Lung (tissue), 12 donors: ENCODE data around the gene MRTFA. TPM values are rescaled to one million over a fixed set of nuclear protein-coding genes. Genes with fewer than 3 reads are reported as not detected.

Experiments used
- ATAC-seq: fragments of 200-7000 bp; cut with Tn5 transposase; one replicate; pipeline ENCODE4 v1.9.1; 2020; ENCODE audit warnings: moderate number of reproducible peaks; ENCODE audit not compliant: insufficient read depth, low FRiP score
- DNase-seq, 3 donors: peaks; one replicate each; pipeline ENCODE4 v3.0.0-alpha.2; 2013 to 2017
- H3K27ac ChIP-seq, 2 donors: one replicate each; pipeline ENCODE4 v1.5.1; 2013; ENCODE audit warnings: mild to moderate bottlenecking in 2 of 2, moderate library complexity in 2 of 2, control low read depth in 1 of 2, inconsistent platforms in 1 of 2, low read depth in 1 of 2, low read length in 1 of 2
- H3K27me3 ChIP-seq, 3 donors: one replicate each; pipeline ENCODE4 v1.5.1; 2013; ENCODE audit warnings: low read length in 2 of 3; ENCODE audit not compliant: control insufficient read depth in 3 of 3, insufficient read depth in 3 of 3
- H3K36me3 ChIP-seq, 4 donors: one replicate each; pipeline ENCODE4 v1.5.1; 2013; ENCODE audit warnings: low read length in 4 of 4, mild to moderate bottlenecking in 1 of 4, moderate library complexity in 1 of 4; ENCODE audit not compliant: control insufficient read depth in 4 of 4, insufficient read depth in 4 of 4
- H3K4me1 ChIP-seq, 5 donors: one replicate each; pipeline ENCODE4 v1.5.1; 2013; ENCODE audit warnings: low read length in 5 of 5, mild to moderate bottlenecking in 2 of 5, moderate library complexity in 1 of 5; ENCODE audit not compliant: control insufficient read depth in 5 of 5, insufficient read depth in 5 of 5
- H3K4me3 ChIP-seq: one replicate; pipeline ENCODE4 v1.5.1; 2013; ENCODE audit warnings: mild to moderate bottlenecking, control low read depth, moderate library complexity
- H3K9ac ChIP-seq, 2 donors: one replicate each; pipeline ENCODE4 v1.5.1; 2013; ENCODE audit warnings: low read length in 2 of 2, control low read depth in 1 of 2; ENCODE audit not compliant: insufficient read depth in 1 of 2
- H3K9me3 ChIP-seq, 4 donors: one replicate each; pipeline ENCODE4 v1.5.1; 2013; ENCODE audit warnings: low read length in 3 of 4, mild to moderate bottlenecking in 1 of 4, moderate library complexity in 1 of 4; ENCODE audit not compliant: control insufficient read depth in 4 of 4, insufficient read depth in 3 of 4
- CTCF ChIP-seq: IDR thresholded peaks from 2 replicates; pipeline ENCODE4 v1.5.1; 2012; ENCODE audit warnings: mild to moderate bottlenecking; ENCODE audit errors: control extremely low read depth, extremely low read depth
- WGBS, 2 donors: extraction: QIAGEN DNeasy Blood & Tissue Kit; methylation state at CpG; one replicate each; pipeline ENCODE4 v1.1.7; 2013; 5-methylcytosine and 5-hydroxymethylcytosine counted together
- polyA plus RNA-seq, 2 donors: library from polyadenylated mRNA; stranded (reverse); fragments of 200-250 nt; gene quantifications; one replicate each; pipeline ENCODE4 v1.2.1, GENCODE V29; 2013
- total RNA-seq, 2 donors: library from RNA; depleted of rRNA in 1 of 2; stranded (reverse); fragments of >200 nt in 1 of 2; gene quantifications; one replicate each; pipeline ENCODE4 v1.2.1, GENCODE V29; 2014 to 2021
- donor health status: control.
- donor health status: control.
- donor health status: Bipolar disorder and iron deficiency.
- donor health status: healthy.
- donor health status: DM: yes; HTN: yes; CAD: no.

The MRTFA gene
- total and polyA plus RNA-seq, 4 donors, result 26.3 to 64.0 (median 40.1) TPM

- no peaks in the 10 kb centered on the region for H3K9me3 ChIP-seq
- ATAC-seq (no peak), DNase-seq (no peak)
- H3K9ac ChIP-seq, result no peak overlapping the region
- H3K4me3 ChIP-seq, result no peak overlapping the region
- H3K36me3 ChIP-seq, result no peaks in the 10 kb centered on the region
- no peak overlapping the region for H3K27ac ChIP-seq
- no peak for TF ChIP-seq CTCF
- peaks cover 6 to 29% (median 8%) of the 10 kb centered on the region in 5 donors for H3K4me1 ChIP-seq
- no peaks in the 10 kb centered on the region for H3K27me3 ChIP-seq
Measured at GRCh38 chr22:40611606-40612005, 24.9 kb downstream of the MRTFA start.

- Histone ChIP-seq H3K4me3 (no peak overlapping the region), H3K27me3 (no peaks in the 10 kb centered on the region), H3K27ac (no peak overlapping the region), H3K9me3 (no peaks in the 10 kb centered on the region), H3K9ac (no peak overlapping the region), H3K36me3 (no peaks in the 10 kb centered on the region), H3K4me1 (peaks cover 6 to 32% (median 8%) of the 10 kb centered on the region in 5 donors)
- no peak for TF ChIP-seq CTCF
- ATAC-seq (no peak), DNase-seq (peak in 2 of 3 donors; percentile 48 to 72)
- 98 to 99% methylated on average over 1 of the region's 1 CpG for WGBS, 2 donors
Measured at GRCh38 chr22:40610329-40610850, 26.1 kb downstream of the MRTFA start.

- Histone ChIP-seq H3K4me3 (no peak overlapping the region), H3K4me1 (peaks cover 6 to 36% (median 8%) of the 10 kb centered on the region in 5 donors)
Measured at GRCh38 chr22:40609216-40609615, 27.3 kb downstream of the MRTFA start.

More at GRCh38 chr22:40609216-40609615, 27.3 kb downstream of the MRTFA start:
- Histone ChIP-seq H3K9me3 (no peaks in the 10 kb centered on the region), H3K36me3 (no peaks in the 10 kb centered on the region), H3K27ac (no peak overlapping the region), H3K27me3 (no peaks in the 10 kb centered on the region), H3K9ac (no peak overlapping the region)
- DNase-seq, result no peak
- no peak for TF ChIP-seq CTCF
- WGBS, 2 donors, result 69 to 70% methylated on average over 3 of the region's 3 CpGs
- ATAC-seq, result no peak
